ENCODE measurements around the gene TRIM41.

DNA sequence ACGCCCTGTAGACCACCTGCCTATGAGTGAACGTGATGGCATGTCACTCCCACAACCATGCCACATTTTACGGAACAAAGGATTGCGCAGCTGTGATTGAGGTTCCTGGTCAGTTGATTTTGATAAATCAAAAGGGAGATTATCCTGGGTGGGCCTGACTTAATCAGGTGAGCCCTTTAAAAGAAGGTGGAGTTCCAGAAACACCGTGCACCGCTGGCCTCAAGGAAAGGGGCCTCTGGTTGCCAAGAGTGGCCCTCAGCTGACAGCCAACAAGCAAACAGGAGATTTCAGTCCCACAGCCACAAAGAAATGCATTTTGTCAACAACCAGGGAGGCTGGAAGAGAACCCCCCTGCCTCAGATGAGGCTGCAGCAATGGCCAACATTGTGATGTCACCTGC is 37.1 kb upstream of the TRIM41 start:
- TF ChIP-seq CTCF (IDR thresholded peaks at IDR 0.05) (no peak), REST (IDR thresholded peaks at IDR 0.05; ENCODE audit: low read depth, low read length) (no peak), TAF1 (IDR thresholded peaks at IDR 0.05; ENCODE audit: borderline replicate concordance, low read depth, low read length) (no peak), USF1 (IDR thresholded peaks at IDR 0.05; ENCODE audit: borderline replicate concordance, low read depth) (no peak), IRF3 (IDR thresholded peaks at IDR 0.05; ENCODE audit: low read depth, low read length) (no peak), JUND (IDR thresholded peaks at IDR 0.05) (no peak), FOXM1 (IDR thresholded peaks at IDR 0.05; ENCODE audit: low read depth) (no peak), EP300 (IDR thresholded peaks at IDR 0.05; ENCODE audit: borderline replicate concordance in 1 of 2, low read depth in 1 of 2, low read length in 1 of 2) (no peak), NFIC (IDR thresholded peaks at IDR 0.05; ENCODE audit: borderline replicate concordance) (no peak), RAD21 (IDR thresholded peaks at IDR 0.05; ENCODE audit: low read length) (no peak), EZH2phosphoT487 (IDR thresholded peaks at IDR 0.05; ENCODE audit: borderline replicate concordance, low read depth) (no peak)
